Kidney (tissue), 14 donors: ENCODE measurements around the gene SCAI. TPM values are rescaled to one million over a fixed set of nuclear protein-coding genes. Genes with fewer than 3 reads are reported as not detected.
"Not testable (repeated sequence)": the region's sequence is repeated elsewhere in the genome, so short reads cannot be mapped to it uniquely, and the experiment has no call there.

ENCODE experiments used
- DNase-seq, 5 donors: peaks; one replicate each; pipeline ENCODE4 v3.0.0-alpha.2; 2013 to 2020
- FAIRE-seq: peaks from 2 replicates; lab custom pipeline; 2012; peaks lifted over from hg19 to GRCh38; lab: Jason Lieb, UNC
- H3K27ac ChIP-seq, 2 donors: one replicate each; pipeline ENCODE4 v1.7.0; 2013; ENCODE audit warnings: low read depth in 2 of 2, low read length in 2 of 2, inconsistent platforms in 1 of 2
- H3K27me3 ChIP-seq: one replicate; pipeline ENCODE4 v1.7.1; 2013; ENCODE audit warnings: low read length, inconsistent platforms; ENCODE audit not compliant: control insufficient read depth, insufficient read depth
- H3K36me3 ChIP-seq, 3 donors: one replicate each; pipeline versions ENCODE4 v1.7.0 to v1.7.1; 2013; ENCODE audit warnings: low read length in 3 of 3, control low read depth in 1 of 3, inconsistent platforms in 1 of 3; ENCODE audit not compliant: insufficient read depth in 3 of 3, control insufficient read depth in 2 of 3
- H3K4me1 ChIP-seq, 3 donors: one replicate each; pipeline versions ENCODE4 v1.7.0 to v1.7.1; 2013; ENCODE audit warnings: low read length in 3 of 3, inconsistent platforms in 1 of 3, low read depth in 1 of 3; ENCODE audit not compliant: control insufficient read depth in 2 of 3, insufficient read depth in 2 of 3
- H3K4me3 ChIP-seq, 3 donors: one replicate each; pipeline versions ENCODE4 v1.7.0 to v1.8.1; 2013; ENCODE audit warnings: low read length in 3 of 3, control low read depth in 1 of 3, inconsistent platforms in 1 of 3
- H3K9ac ChIP-seq, 3 donors: one replicate each; pipeline versions ENCODE4 v1.7.0 to v1.7.1; 2013; ENCODE audit warnings: low read length in 3 of 3, control low read depth in 1 of 3, inconsistent platforms in 1 of 3
- H3K9me3 ChIP-seq, 3 donors: one replicate each; pipeline versions ENCODE4 v1.7.0 to v1.7.1; 2013; ENCODE audit warnings: low read length in 3 of 3, control low read depth in 1 of 3, inconsistent platforms in 1 of 3; ENCODE audit not compliant: control insufficient read depth in 2 of 3, insufficient read depth in 1 of 3
- intact Hi-C: fragments of 100-400 bp; cut with DNase I; formaldehyde crosslinking; loops from one replicate; pipeline ENCODE4 v1.11.1; 2022
- polyA plus RNA-seq: library from polyadenylated mRNA; stranded (reverse); fragments of 350-450 nt; fragmentation: Illumina TruSeq; extraction: RNeasy Lipid Tissue Mini Kit (QIAGEN cat#74804); gene quantifications from one replicate; pipeline ENCODE4 v1.2.3, GENCODE V29; 2014; ENCODE audit warnings: low read depth, low replicate concordance; ENCODE audit not compliant: insufficient read depth
- total RNA-seq: library from RNA; stranded (reverse); fragmentation: NEBNext Ultra II Directional; extraction: Animal tissue kit (Norgen Biotek cat#: 25700); gene quantifications from one replicate; pipeline ENCODE4 v1.2.1, GENCODE V29; 2021
- TF ChIP-seq, protein P1 (sequence below): IDR thresholded peaks from 3 replicates; pipeline ENCODE4 v1.5.1; 2012; ENCODE audit warnings: mild to moderate bottlenecking, moderate library complexity, borderline replicate concordance; ENCODE audit not compliant: insufficient read depth; ENCODE audit errors: extremely low read depth
- donor health status: control.
- donor health status: control.
- donor health status: control.
- donor health status: control.
- donor health status: control.
- donor health status: DM: yes; HTN: yes; CAD: no.
- donor health status: Normal renal cell carcinoma (clear cell type).

SCAI gene
- total and polyA plus RNA-seq, 2 donors from 2014 or later: 1.4 to 6.9 TPM

- no peaks in the 10 kb centered on the region for H3K9me3 ChIP-seq
- no peaks in the 10 kb centered on the region for H3K4me1 ChIP-seq
- H3K27ac ChIP-seq: no peak overlapping the region
- H3K36me3 ChIP-seq: no peaks in the 10 kb centered on the region
- DNase-seq (no peak), FAIRE-seq (no peak)
- TF ChIP-seq, protein P1, sequence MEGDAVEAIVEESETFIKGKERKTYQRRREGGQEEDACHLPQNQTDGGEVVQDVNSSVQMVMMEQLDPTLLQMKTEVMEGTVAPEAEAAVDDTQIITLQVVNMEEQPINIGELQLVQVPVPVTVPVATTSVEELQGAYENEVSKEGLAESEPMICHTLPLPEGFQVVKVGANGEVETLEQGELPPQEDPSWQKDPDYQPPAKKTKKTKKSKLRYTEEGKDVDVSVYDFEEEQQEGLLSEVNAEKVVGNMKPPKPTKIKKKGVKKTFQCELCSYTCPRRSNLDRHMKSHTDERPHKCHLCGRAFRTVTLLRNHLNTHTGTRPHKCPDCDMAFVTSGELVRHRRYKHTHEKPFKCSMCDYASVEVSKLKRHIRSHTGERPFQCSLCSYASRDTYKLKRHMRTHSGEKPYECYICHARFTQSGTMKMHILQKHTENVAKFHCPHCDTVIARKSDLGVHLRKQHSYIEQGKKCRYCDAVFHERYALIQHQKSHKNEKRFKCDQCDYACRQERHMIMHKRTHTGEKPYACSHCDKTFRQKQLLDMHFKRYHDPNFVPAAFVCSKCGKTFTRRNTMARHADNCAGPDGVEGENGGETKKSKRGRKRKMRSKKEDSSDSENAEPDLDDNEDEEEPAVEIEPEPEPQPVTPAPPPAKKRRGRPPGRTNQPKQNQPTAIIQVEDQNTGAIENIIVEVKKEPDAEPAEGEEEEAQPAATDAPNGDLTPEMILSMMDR: no peak
- intact Hi-C loops: no loop called here
- no peaks in the 10 kb centered on the region for H3K27me3 ChIP-seq
- H3K4me3 ChIP-seq: no peak overlapping the region
- no peak overlapping the region for H3K9ac ChIP-seq
Observed at GRCh38 chr9:125180876-125181275, 37.5 kb upstream of the SCAI start.

DNA sequence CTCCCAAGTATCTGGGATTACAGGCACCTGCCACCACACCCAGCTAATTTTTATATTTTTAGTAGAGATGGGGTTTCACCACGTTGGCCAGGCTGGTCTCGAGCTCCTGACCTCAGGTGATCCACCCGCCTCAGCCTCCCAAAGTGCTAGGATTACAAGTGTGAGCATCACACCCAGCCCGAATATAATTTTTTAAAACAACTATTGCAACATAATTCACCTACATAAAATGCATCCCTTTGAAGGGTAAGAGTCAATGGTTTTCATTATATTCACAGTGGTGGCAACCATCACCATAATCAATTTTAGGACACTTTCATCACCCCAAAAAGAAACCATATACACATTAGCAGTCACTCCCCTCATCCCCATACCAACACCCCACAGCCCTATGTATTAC lies 36.4 kb upstream of the SCAI start:
- intact Hi-C loops: not testable (repeated sequence)

DNA sequence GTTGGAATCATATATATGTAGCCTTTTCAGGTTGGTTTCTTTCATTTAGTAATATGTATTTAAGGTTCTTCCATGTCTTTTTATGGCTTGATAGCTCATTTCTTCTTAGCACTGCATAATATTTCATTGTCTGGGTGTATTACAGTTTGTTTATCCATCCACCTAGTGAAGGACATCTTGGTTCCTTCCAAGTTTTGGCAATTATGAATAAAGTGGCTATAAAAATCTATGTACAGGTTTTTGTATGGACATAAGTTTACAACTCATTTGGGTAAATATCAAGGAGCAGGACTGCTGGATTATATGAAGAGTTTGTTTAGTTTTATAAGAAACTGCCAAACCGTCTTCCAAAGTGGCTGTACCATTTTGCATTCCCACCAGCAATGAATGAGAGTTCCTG lies 34.6 kb upstream of the SCAI start:
- no peaks in the 10 kb centered on the region for H3K27me3 ChIP-seq
- DNase-seq (no peak), FAIRE-seq (no peak)
- intact Hi-C loops: no loop called here
- no peak overlapping the region for H3K27ac ChIP-seq
- TF ChIP-seq, protein P1: no peak
- H3K36me3 ChIP-seq: no peaks in the 10 kb centered on the region
- H3K4me3 ChIP-seq: no peak overlapping the region
- H3K9me3 ChIP-seq: no peaks in the 10 kb centered on the region
- no peak overlapping the region for H3K9ac ChIP-seq
- H3K4me1 ChIP-seq: no peaks in the 10 kb centered on the region

More for the DNA sequence above, 36.4 kb upstream of the SCAI start:
- not testable (repeated sequence) for H3K9ac ChIP-seq, H3K27ac ChIP-seq, H3K9me3 ChIP-seq, H3K36me3 ChIP-seq, H3K4me1 ChIP-seq, DNase-seq, FAIRE-seq, H3K4me3 ChIP-seq, H3K27me3 ChIP-seq

- Histone ChIP-seq H3K27ac (no peak overlapping the region), H3K4me3 (no peak overlapping the region), H3K4me1 (peaks cover 0 to 4% (median 0%) of the 10 kb centered on the region in 3 donors), H3K27me3 (no peaks in the 10 kb centered on the region), H3K9me3 (no peaks in the 10 kb centered on the region), H3K36me3 (no peaks in the 10 kb centered on the region), H3K9ac (no peak overlapping the region)
- FAIRE-seq: no peak
- peak in 1 of 5 donors; percentile 27 for DNase-seq
- TF ChIP-seq, protein P1: no peak
- intact Hi-C loops: no loop called here
Observed at GRCh38 chr9:125176636-125177035, 33.3 kb upstream of the SCAI start.
